Transverse colon (tissue), 4 donors: ENCODE results near the gene LATS2.

ENCODE experiments used
- EP300 ChIP-seq: sonication (generic); formaldehyde crosslinking; IDR thresholded peaks from one replicate; pipeline ENCODE4 v1.6.1; 2017; ENCODE audit warnings: antibody characterized with exemption, low read depth
- POLR2A ChIP-seq: fragments of 450-650 bp; IDR thresholded peaks from one replicate; pipeline ENCODE4 v1.6.1; 2016; ENCODE audit warnings: antibody characterized with exemption, mild to moderate bottlenecking, moderate library complexity
- POLR2AphosphoS5 ChIP-seq, 3 donors: sonication (generic); formaldehyde crosslinking; IDR thresholded peaks; one replicate each; pipeline ENCODE4 v1.6.1; 2016; ENCODE audit warnings: antibody characterized with exemption in 3 of 3
- TF ChIP-seq, protein P1 (sequence below), 5 experiments: fragments of 200-600 bp in 3 of 5; fragments of 450-650 bp in 2 of 5; sonication (generic) in 3 of 5; IDR thresholded peaks; 1 replicate in 2 of 5; 2 replicates in 3 of 5; pipeline ENCODE4 v1.5.1; 2016 to 2017; ENCODE audit warnings: antibody characterized with exemption in 5 of 5, inconsistent platforms in 3 of 5, mild to moderate bottlenecking in 2 of 5, moderate library complexity in 1 of 5

DNA sequence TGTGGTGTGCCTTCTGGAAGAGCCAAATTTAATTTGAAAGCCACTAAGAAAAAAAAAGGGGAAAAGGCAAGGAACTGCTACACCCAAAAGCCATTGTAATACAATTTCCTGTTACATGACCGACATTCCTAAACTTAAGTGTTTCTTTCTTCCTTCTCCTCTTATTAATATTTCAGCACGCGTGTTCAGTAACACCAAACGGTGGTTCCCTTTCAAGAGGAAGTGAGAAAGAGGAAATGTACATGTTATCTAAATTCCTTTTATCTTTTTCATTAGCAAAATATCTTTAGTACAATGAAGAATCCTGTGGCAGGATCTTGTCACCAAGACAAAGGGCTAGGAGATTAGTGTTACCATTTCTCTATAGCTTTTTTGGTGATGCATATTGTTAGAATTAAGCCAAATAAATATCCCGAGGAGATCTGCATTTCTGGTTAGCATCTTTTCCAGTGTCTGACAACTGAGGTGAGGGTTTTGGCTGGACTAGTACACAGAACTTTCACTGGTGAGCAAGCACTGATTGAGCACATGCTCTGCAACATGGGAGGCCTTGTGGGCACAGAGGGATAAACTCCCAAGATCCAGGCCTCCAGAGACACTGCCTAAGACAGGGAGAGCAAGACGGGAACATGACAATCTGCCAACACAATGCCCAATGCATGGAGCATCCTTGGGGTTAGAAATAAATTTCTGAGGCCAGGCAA lies 22.1 kb downstream of the LATS2 start:
- TF ChIP-seq, protein P1, sequence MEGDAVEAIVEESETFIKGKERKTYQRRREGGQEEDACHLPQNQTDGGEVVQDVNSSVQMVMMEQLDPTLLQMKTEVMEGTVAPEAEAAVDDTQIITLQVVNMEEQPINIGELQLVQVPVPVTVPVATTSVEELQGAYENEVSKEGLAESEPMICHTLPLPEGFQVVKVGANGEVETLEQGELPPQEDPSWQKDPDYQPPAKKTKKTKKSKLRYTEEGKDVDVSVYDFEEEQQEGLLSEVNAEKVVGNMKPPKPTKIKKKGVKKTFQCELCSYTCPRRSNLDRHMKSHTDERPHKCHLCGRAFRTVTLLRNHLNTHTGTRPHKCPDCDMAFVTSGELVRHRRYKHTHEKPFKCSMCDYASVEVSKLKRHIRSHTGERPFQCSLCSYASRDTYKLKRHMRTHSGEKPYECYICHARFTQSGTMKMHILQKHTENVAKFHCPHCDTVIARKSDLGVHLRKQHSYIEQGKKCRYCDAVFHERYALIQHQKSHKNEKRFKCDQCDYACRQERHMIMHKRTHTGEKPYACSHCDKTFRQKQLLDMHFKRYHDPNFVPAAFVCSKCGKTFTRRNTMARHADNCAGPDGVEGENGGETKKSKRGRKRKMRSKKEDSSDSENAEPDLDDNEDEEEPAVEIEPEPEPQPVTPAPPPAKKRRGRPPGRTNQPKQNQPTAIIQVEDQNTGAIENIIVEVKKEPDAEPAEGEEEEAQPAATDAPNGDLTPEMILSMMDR (IDR thresholded peaks at IDR 0.05): no peak
- TF ChIP-seq POLR2A (no peak), POLR2AphosphoS5 (IDR thresholded peaks at IDR 0.05) (peak in 1 of 3 donors; percentile 10), EP300 (no peak)
